GM23248 (cell line): ENCODE data around the gene RPL9. TPM values are rescaled to one million over a fixed set of nuclear protein-coding genes. Genes with fewer than 3 reads are reported as not detected.

ENCODE experiments used
- DNase-seq: peaks from one replicate; pipeline ENCODE4 v3.0.0-alpha.2; 2015
- H2AFZ ChIP-seq: fragments of 200-600 bp; sonication (generic); 2 replicates; pipeline ENCODE4 v1.6.1; 2016; ENCODE audit warnings: antibody characterized with exemption
- H3F3A ChIP-seq: fragments of 200-600 bp; sonication (generic); 2 replicates; pipeline ENCODE4 v1.6.1; 2016; ENCODE audit warnings: mild to moderate bottlenecking, antibody characterized with exemption, mixed run types; ENCODE audit not compliant: insufficient read depth
- H3K27ac ChIP-seq: fragments of 200-600 bp; sonication (generic); 2 replicates; pipeline ENCODE4 v1.5.1; 2016; ENCODE audit warnings: mild to moderate bottlenecking
- H3K27me3 ChIP-seq: fragments of 200-600 bp; sonication (generic); replicated peaks from 2 replicates; pipeline ENCODE4 v1.6.1; 2016; ENCODE audit warnings: mild to moderate bottlenecking; ENCODE audit not compliant: insufficient read depth
- H3K36me3 ChIP-seq: fragments of 200-600 bp; sonication (generic); 2 replicates; pipeline ENCODE4 v1.6.1; 2016; ENCODE audit warnings: low read depth, mild to moderate bottlenecking
- H3K4me1 ChIP-seq: fragments of 200-600 bp; sonication (generic); 2 replicates; pipeline ENCODE4 v1.6.1; 2016; ENCODE audit warnings: mild to moderate bottlenecking; ENCODE audit not compliant: insufficient read depth
- H3K4me2 ChIP-seq: fragments of 200-600 bp; sonication (generic); one replicate; pipeline ENCODE4 v1.6.1; 2016; ENCODE audit warnings: mild to moderate bottlenecking; ENCODE audit not compliant: unreplicated experiment
- H3K4me3 ChIP-seq: fragments of 200-600 bp; sonication (generic); 2 replicates; pipeline ENCODE4 v1.5.1; 2016; ENCODE audit warnings: mild to moderate bottlenecking
- H3K79me2 ChIP-seq: fragments of 200-600 bp; sonication (generic); 2 replicates; pipeline ENCODE4 v1.6.1; 2016; ENCODE audit warnings: mild to moderate bottlenecking; ENCODE audit not compliant: insufficient read depth
- H3K9ac ChIP-seq: fragments of 200-600 bp; sonication (generic); 2 replicates; pipeline ENCODE4 v1.6.1; 2016; ENCODE audit warnings: mild to moderate bottlenecking
- H3K9me2 ChIP-seq: fragments of 200-600 bp; sonication (generic); 2 replicates; pipeline ENCODE4 v1.6.1; 2016; ENCODE audit warnings: mixed run types, mild to moderate bottlenecking, moderate library complexity; ENCODE audit not compliant: insufficient read depth
- H3K9me3 ChIP-seq: fragments of 200-600 bp; sonication (generic); one replicate; pipeline ENCODE4 v1.6.1; 2017; ENCODE audit warnings: low read depth
- H4K20me1 ChIP-seq: fragments of 200-600 bp; sonication (generic); 2 replicates; pipeline ENCODE4 v1.6.0; 2016; ENCODE audit not compliant: insufficient read depth
- EZH2 ChIP-seq: fragments of 200-600 bp; sonication (generic); IDR thresholded peaks from 2 replicates; pipeline ENCODE4 v1.6.1; 2018; ENCODE audit warnings: antibody characterized with exemption, mild to moderate bottlenecking; ENCODE audit not compliant: insufficient read depth, poor library complexity, severe bottlenecking
- EZH2phosphoT487 ChIP-seq: fragments of 200-600 bp; sonication (generic); IDR thresholded peaks from 2 replicates; pipeline ENCODE4 v1.6.1; 2018; ENCODE audit warnings: antibody characterized with exemption, moderate library complexity, mild to moderate bottlenecking, low read depth; ENCODE audit not compliant: insufficient read depth
- WGBS, 2 experiments: methylation state at CpG; one replicate each; pipeline ENCODE4 v1.1.6; 2015 to 2017; ENCODE audit warnings: low lambda C conversion rate in 2 of 2, low coverage in 1 of 2; ENCODE audit errors: missing lambda C conversion rate in 2 of 2; 5-methylcytosine and 5-hydroxymethylcytosine counted together
- in situ Hi-C: fragments of 300-500 bp; cut with MboI; formaldehyde crosslinking; loops from 2 replicates; pipeline ENCODE4 v1.15.0; 2020
- microRNA-seq: library from miRNA; unstranded; fragments of <30 nt; microRNA quantifications from one replicate; pipeline ENCODE4, GENCODE V29; 2016; ENCODE audit warnings: borderline number of aligned reads
- polyA plus RNA-seq: library from polyadenylated mRNA; unstranded; fragments of >200 nt; fragmentation: Nextera tagmentation; extraction: Ambion mirVana; gene quantifications from 2 replicates; pipeline ENCODE4 v1.2.1, GENCODE V29; 2016
- small RNA-seq: library from RNA; depleted of rRNA; stranded (forward); fragments of <200 nt; gene quantifications from one replicate; pipeline ENCODE3, GENCODE V24; 2014; ENCODE audit warnings: low read depth, low replicate concordance
- total RNA-seq: library from RNA; depleted of rRNA; stranded (reverse); fragments of >200 nt; shearing (Covaris generic); gene quantifications from 2 replicates; pipeline ENCODE4 v1.2.3, GENCODE V29; 2014; rRNA removed

RPL9 gene
- total and polyA plus RNA-seq, 2 experiments from 2014 or later: 627 to 3,138 TPM

DNA sequence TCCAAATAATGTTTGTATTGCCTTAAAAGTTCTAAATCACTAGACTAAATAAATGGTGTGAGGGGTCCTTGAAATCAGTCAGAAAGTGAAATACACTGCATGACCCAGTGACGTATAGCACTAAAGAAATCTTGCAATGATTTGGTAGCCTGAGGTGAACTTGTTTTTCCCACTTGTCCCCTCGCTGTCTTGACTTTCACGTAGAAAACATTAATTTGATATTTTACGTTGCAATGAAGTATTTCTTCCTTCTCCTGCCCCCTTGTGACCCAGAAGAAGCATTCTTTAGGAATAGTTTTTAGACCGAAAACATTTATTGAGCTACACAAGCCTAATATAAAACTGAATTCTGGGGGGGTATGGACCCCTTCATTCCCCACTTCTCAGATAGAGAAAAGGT is 48.3 kb downstream of the RPL9 start:
- Histone ChIP-seq H3K9me3 (no peaks in the 10 kb centered on the region), H3K4me3 (no peak overlapping the region), H3K79me2 (no peaks in the 10 kb centered on the region), H4K20me1 (no peaks in the 10 kb centered on the region), H3K9ac (no peak overlapping the region), H3K27ac (no peak overlapping the region), H3K36me3 (no peaks in the 10 kb centered on the region), H3K9me2 (no peaks in the 10 kb centered on the region), H3K27me3 (no peaks in the 10 kb centered on the region), H3F3A (no peaks in the 10 kb centered on the region), H2AFZ (peak overlapping the region; percentile 62), H3K4me2 (no peak overlapping the region), H3K4me1 (peaks cover 8% of the 10 kb centered on the region; the same call in 1 of the 2 replicates)
- no peak for TF ChIP-seq EZH2phosphoT487
- no peak for TF ChIP-seq EZH2
- WGBS, 2 experiments: 17 to 18% methylated on average over 5 of the region's 5 CpGs
- peak; percentile 36 for DNase-seq
- in situ Hi-C loops: no loop called here

DNA sequence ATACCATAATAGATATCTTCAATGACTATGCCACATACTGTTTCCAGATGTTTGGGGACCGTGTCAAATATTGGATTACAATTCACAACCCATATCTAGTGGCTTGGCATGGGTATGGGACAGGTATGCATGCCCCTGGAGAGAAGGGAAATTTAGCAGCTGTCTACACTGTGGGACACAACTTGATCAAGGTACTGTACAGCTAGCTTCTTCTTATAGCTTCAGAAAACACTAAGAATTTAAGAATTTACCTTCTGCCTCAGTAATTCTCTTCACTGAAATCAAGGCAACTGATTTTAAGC is 51.2 kb downstream of the RPL9 start:
- H3K9ac ChIP-seq: no peak overlapping the region
- in situ Hi-C loops: no loop called here

DNA sequence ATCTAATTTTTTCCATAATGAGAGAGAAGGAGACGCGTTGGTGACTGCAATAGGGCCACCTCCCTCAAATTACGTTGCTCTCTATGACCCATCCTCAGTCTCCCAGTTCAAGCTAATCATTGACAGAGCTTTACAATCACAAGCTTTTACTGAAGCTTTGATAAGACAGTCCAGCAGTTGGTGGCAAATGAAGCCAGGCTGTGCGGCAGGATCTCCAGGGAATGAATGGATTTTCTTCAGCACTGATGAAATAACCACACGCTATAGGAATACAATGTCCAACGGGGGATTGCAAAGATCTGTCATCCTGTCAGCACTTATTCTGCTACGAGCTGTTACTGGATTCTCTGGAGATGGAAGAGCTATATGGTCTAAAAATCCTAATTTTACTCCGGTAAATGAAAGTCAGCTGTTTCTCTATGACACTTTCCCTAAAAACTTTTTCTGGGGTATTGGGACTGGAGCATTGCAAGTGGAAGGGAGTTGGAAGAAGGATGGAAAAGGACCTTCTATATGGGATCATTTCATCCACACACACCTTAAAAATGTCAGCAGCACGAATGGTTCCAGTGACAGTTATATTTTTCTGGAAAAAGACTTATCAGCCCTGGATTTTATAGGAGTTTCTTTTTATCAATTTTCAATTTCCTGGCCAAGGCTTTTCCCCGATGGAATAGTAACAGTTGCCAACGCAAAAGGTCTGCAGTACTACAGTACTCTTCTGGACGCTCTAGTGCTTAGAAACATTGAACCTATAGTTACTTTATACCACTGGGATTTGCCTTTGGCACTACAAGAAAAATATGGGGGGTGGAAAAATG is 51.7 kb downstream of the RPL9 start, which contains the start of gene KLB:
Gene KLB, plus strand, starts transcription at position 168 of the 821 bp plus-strand sequence. Its CDS starts 20 bp downstream, at position 188.
- H3K36me3 ChIP-seq: no peaks in the 10 kb centered on the region
- H3K27me3 ChIP-seq: no peaks in the 10 kb centered on the region
- H3K4me3 ChIP-seq: peak within 1 kb of the TSS; percentile 44
- WGBS, 2 experiments: 6 to 7% methylated on average over 12 of the region's 12 CpGs
- H3K9me2 ChIP-seq: no peaks in the 10 kb centered on the region
- no peaks in the 10 kb centered on the region for H3K79me2 ChIP-seq
- TF ChIP-seq EZH2phosphoT487 (no peak), EZH2 (no peak)
- H3K9me3 ChIP-seq: no peaks in the 10 kb centered on the region
- no peak within 1 kb of the TSS for H3K27ac ChIP-seq
- DNase-seq: peak; percentile 13
- H2AFZ ChIP-seq: peak within 1 kb of the TSS; percentile 64
- H4K20me1 ChIP-seq: no peaks in the 10 kb centered on the region
- in situ Hi-C loops: no loop called here
- H3K9ac ChIP-seq: no peak within 1 kb of the TSS; the same call in 1 of the 2 replicates
- peak within 1 kb of the TSS; percentile 40 for H3K4me2 ChIP-seq
- H3K4me1 ChIP-seq: peaks cover 8% of the 10 kb centered on the region; the same call in 1 of the 2 replicates
- H3F3A ChIP-seq: no peaks in the 10 kb centered on the region

More for the DNA sequence above, 51.2 kb downstream of the RPL9 start:
- H4K20me1 ChIP-seq: no peaks in the 10 kb centered on the region
- H3K9me2 ChIP-seq: no peaks in the 10 kb centered on the region
- WGBS, 2 experiments: 6% methylated on average over 1 of the region's 1 CpG
- H3K9me3 ChIP-seq: no peaks in the 10 kb centered on the region
- no peak overlapping the region for H3K27ac ChIP-seq
- no peaks in the 10 kb centered on the region for H3K27me3 ChIP-seq
- no peak overlapping the region for H3K4me3 ChIP-seq
- peaks cover 8% of the 10 kb centered on the region; the same call in 1 of the 2 replicates for H3K4me1 ChIP-seq
- no peaks in the 10 kb centered on the region for H3K79me2 ChIP-seq
- H3F3A ChIP-seq: no peaks in the 10 kb centered on the region
- H2AFZ ChIP-seq: peak overlapping the region; percentile 64
- H3K36me3 ChIP-seq: no peaks in the 10 kb centered on the region
- DNase-seq: no peak
- no peak overlapping the region for H3K4me2 ChIP-seq
- no peak for TF ChIP-seq EZH2phosphoT487
- TF ChIP-seq EZH2: no peak

Small RNA genes within 50 kb of the gene (microRNA-seq; reads per million reads assigned to microRNA genes)
- not detected for gene MIR5591

Small RNA genes within 50 kb of the gene (small RNA-seq; reads per million reads assigned to genes)
- not detected for gene MIR5591
- not detected for gene RF00019

Other genes with a start within 250 kb of the RPL9 start
- gene RFC1, start 92.6 kb downstream of the RPL9 start, total RNA-seq: 35.3 and 46.3 TPM in 2 replicates
- gene RFC1, start 92.6 kb downstream of the RPL9 start, polyA plus RNA-seq: 35.3 and 39.5 TPM in 2 replicates
- not detected in 2 replicates for gene KLB, start 52.0 kb downstream of the RPL9 start, total RNA-seq
- not detected in 2 replicates for gene KLB, start 52.0 kb downstream of the RPL9 start, polyA plus RNA-seq
- 5.7 and 15.7 TPM in 2 replicates for gene LIAS, start 134 bp upstream of the RPL9 start, total RNA-seq
- gene LIAS, start 134 bp upstream of the RPL9 start, polyA plus RNA-seq: 5.6 and 6.8 TPM in 2 replicates
- gene UGDH, start 68.5 kb upstream of the RPL9 start, total RNA-seq: 197 and 263 TPM in 2 replicates
- 140 and 154 TPM in 2 replicates for gene UGDH, start 68.5 kb upstream of the RPL9 start, polyA plus RNA-seq
- 54.5 and 67.5 TPM in 2 replicates for gene SMIM14, start 179.9 kb upstream of the RPL9 start, total RNA-seq
- gene SMIM14, start 179.9 kb upstream of the RPL9 start, polyA plus RNA-seq: 147 and 157 TPM in 2 replicates
- 22.3 and 26.7 TPM in 2 replicates for gene UBE2K, start 239.2 kb upstream of the RPL9 start, total RNA-seq
- gene UBE2K, start 239.2 kb upstream of the RPL9 start, polyA plus RNA-seq: 127 and 133 TPM in 2 replicates